LNCAP (cell line): Measurements from ENCODE around the gene AGL.

Experiments
- TF ChIP-seq, protein P1 (sequence below): fragments of 450-650 bp; IDR thresholded peaks from 2 replicates; pipeline ENCODE4 v1.5.1; 2017; ENCODE audit warnings: mild to moderate bottlenecking

The AGL gene

GRCh38 chr1:99970713-99971255 lies 120.6 kb downstream of the AGL start:
- TF ChIP-seq, protein P1, sequence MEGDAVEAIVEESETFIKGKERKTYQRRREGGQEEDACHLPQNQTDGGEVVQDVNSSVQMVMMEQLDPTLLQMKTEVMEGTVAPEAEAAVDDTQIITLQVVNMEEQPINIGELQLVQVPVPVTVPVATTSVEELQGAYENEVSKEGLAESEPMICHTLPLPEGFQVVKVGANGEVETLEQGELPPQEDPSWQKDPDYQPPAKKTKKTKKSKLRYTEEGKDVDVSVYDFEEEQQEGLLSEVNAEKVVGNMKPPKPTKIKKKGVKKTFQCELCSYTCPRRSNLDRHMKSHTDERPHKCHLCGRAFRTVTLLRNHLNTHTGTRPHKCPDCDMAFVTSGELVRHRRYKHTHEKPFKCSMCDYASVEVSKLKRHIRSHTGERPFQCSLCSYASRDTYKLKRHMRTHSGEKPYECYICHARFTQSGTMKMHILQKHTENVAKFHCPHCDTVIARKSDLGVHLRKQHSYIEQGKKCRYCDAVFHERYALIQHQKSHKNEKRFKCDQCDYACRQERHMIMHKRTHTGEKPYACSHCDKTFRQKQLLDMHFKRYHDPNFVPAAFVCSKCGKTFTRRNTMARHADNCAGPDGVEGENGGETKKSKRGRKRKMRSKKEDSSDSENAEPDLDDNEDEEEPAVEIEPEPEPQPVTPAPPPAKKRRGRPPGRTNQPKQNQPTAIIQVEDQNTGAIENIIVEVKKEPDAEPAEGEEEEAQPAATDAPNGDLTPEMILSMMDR: no peak
